Measurements from ENCODE around the gene RAB30.

- TF ChIP-seq, protein P1, sequence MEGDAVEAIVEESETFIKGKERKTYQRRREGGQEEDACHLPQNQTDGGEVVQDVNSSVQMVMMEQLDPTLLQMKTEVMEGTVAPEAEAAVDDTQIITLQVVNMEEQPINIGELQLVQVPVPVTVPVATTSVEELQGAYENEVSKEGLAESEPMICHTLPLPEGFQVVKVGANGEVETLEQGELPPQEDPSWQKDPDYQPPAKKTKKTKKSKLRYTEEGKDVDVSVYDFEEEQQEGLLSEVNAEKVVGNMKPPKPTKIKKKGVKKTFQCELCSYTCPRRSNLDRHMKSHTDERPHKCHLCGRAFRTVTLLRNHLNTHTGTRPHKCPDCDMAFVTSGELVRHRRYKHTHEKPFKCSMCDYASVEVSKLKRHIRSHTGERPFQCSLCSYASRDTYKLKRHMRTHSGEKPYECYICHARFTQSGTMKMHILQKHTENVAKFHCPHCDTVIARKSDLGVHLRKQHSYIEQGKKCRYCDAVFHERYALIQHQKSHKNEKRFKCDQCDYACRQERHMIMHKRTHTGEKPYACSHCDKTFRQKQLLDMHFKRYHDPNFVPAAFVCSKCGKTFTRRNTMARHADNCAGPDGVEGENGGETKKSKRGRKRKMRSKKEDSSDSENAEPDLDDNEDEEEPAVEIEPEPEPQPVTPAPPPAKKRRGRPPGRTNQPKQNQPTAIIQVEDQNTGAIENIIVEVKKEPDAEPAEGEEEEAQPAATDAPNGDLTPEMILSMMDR (IDR thresholded peaks at IDR 0.05), result no peak
- TF ChIP-seq EP300 (IDR thresholded peaks at IDR 0.05) (no peak), POLR2AphosphoS5 (IDR thresholded peaks at IDR 0.05) (no peak), POLR2A (IDR thresholded peaks at IDR 0.05) (no peak)
Observed at GRCh38 chr11:83115551-83115950, 43.9 kb upstream of the RAB30 start.

Measured in suprapubic skin (tissue), 4 donors.